CD4-positive, alpha-beta T cell treated with Interleukin-12 subunit alpha and Interleukin-12 subunit beta, for 1 hour (primary cell): ENCODE measurements around the gene SPANXA2.
"Not testable (repeated sequence)": the region's sequence is repeated elsewhere in the genome, so short reads cannot be mapped to it uniquely, and the experiment has no call there.

ENCODE experiments used
- DNase-seq: peaks from one replicate; pipeline ENCODE4 v3.0.0-alpha.2; 2020

Gene SPANXA2, protein sequence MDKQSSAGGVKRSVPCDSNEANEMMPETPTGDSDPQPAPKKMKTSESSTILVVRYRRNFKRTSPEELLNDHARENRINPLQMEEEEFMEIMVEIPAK

DNA sequence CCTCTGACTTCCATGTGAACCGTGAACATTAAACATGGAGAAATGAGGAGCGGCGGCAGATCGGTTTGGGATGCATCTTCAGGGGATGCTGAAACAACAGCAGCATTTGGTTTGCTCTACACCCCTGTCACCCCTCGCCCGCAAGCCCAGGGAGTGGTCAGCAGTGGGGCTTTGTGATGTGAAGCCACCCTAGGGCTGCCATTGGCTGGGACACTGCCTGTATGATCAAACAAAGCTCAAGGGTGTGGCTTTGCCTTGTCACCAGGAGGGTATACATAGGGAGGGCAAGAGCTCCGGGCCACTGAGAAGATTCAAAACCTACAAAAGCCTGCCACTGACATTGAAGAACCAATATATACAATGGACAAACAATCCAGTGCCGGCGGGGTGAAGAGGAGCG lies at the start of gene SPANXA2:
SPANXA2 (plus strand) TSS at position 301 of the 400 bp plus-strand sequence; CDS start at position 361, 60 bp downstream.
- not testable (repeated sequence) for DNase-seq

DNA sequence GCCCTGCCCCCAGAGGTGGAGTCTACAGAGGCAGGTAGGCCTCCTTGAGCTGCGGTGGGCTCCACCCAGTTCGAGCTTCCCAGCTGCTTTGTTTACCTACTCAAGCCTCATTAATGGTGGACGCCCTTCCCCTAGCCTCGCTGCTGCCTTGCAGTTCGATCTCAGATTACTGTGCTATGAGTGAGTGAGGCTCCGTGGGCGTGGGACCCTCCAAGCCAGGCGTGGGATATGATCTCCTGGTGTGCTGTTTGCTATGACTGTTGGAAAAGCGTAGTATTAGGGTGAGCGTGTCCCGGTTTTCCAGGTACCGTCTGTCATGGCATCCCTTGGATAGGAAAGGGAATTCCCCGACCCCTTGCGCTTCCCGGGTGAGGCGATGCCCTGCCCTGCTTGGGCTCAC lies 47.0 kb upstream of the SPANXA2 start:
- DNase-seq, result not testable (repeated sequence)

DNA sequence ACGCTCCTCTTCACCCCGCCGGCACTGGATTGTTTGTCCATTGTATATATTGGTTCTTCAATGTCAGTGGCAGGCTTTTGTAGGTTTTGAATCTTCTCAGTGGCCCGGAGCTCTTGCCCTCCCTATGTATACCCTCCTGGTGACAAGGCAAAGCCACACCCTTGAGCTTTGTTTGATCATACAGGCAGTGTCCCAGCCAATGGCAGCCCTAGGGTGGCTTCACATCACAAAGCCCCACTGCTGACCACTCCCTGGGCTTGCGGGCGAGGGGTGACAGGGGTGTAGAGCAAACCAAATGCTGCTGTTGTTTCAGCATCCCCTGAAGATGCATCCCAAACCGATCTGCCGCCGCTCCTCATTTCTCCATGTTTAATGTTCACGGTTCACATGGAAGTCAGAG lies 4.9 kb upstream of the SPANXA2 start, which contains the start of gene SPANXA1:
SPANXA1 (minus strand) TSS at position 101 of the 400 bp plus-strand sequence; CDS start at position 41, 60 bp downstream.
- DNase-seq, result not testable (repeated sequence)

DNA sequence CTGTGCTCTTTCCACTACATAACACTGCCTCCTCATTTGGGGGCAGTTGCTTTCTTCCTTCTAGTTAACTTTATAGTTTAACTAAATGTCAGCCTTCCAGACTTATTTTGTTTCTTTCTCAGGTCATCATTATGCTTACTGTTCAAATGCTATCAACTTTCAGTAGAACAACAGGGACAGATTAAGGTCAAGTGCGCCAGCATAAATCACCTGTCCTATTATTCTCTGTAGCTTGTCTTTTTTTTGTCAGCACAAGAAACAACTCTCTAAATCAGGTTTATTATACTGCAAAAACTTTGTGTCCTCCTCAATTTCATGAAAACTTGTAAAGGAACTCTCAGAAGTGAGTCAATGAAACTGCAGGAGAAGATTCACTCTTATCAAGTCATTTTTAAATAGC lies 19.6 kb downstream of the SPANXA2 start:
- no peak for DNase-seq

DNA sequence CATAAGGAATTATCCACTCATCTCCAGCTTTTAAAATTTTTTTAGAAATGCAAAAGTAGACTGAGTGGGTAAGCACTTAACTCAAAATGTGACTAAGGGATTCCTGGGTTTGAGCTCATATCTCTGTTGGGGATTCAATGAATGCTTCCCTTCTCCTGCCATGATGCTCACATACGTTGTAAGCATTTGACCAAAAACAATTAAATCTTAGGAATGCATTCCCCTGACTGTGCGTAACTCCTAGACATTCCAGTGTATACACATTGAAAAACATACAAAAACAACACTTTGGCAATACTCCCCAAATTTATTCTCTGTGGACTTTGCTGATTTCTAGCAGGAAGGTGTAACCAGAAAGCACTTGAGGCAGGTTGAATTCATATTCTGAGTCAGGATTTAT lies 29.8 kb downstream of the SPANXA2 start:
- DNase-seq, result no peak

DNA sequence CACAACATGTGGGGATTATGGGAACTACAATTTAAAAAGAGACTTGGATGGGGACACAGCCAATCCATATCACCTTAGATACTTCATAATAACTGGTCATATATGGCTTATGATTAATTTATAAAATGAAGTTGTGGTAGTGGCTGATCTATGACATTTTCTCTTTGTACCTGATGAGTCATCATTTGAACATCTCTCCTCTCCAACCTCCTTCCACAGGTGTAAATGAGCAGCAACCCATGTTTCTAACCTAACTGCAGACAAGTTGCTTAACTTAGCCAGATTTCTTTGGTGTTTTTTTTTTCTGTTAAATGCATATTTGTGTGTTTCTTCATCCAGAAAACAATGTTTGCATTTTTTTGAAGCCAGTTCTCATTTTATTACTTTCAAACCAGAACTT lies 42.6 kb downstream of the SPANXA2 start:
- no peak for DNase-seq

DNA sequence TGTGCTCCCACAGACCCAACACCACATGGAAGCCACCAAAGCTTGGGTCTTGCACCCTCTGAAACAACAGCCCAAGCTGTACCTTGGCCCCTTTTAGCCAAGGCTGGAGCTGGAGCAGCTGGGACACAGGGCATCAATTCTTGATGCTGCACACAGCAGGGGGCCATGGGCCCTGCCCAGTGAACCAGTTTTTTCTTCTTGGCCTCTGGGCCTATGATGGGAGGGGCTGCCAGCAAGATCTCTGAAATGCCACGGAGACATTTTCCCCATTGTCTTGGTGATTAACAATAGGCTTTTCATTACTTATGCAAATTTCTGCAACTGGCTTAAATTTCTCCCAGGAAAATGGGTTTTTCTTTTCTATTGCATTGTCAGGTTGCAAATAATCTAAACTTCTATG lies 49.0 kb downstream of the SPANXA2 start:
- DNase-seq, result no peak
